Neural cell (in vitro differentiated cells): ENCODE results near the gene GBA2. TPM values are rescaled to one million over a fixed set of nuclear protein-coding genes. Genes with fewer than 3 reads are reported as not detected.

Source experiments
- H2AFZ ChIP-seq: fragments of 200-600, 300-800 bp; sonication (generic), shearing (Covaris generic); 2 replicates; pipeline ENCODE4 v1.6.0; 2014; ENCODE audit warnings: low read depth, mild to moderate bottlenecking, antibody characterized with exemption, low read length, moderate library complexity
- H3F3A ChIP-seq: fragments of 200-600 bp; shearing (Covaris generic); 2 replicates; pipeline ENCODE4 v1.6.1; 2016; ENCODE audit warnings: mild to moderate bottlenecking, moderate library complexity, mixed read lengths, antibody characterized with exemption, low read length; ENCODE audit not compliant: insufficient read depth, poor library complexity, severe bottlenecking
- H3K27ac ChIP-seq: fragments of 200-600, 300-800 bp; sonication (generic), shearing (Covaris generic); 2 replicates; pipeline ENCODE4 v1.5.1; 2014; ENCODE audit warnings: mild to moderate bottlenecking, low read length, moderate library complexity
- H3K27me3 ChIP-seq: fragments of 300-800, 200-600 bp; sonication (generic), shearing (Covaris generic); 2 replicates; pipeline ENCODE4 v1.6.0; 2014; ENCODE audit warnings: mild to moderate bottlenecking, low read depth, low read length, moderate library complexity; ENCODE audit not compliant: insufficient read depth
- H3K36me3 ChIP-seq: fragments of 300-800, 200-600 bp; sonication (generic), shearing (Covaris generic); 2 replicates; pipeline ENCODE4 v1.5.1; 2014; ENCODE audit warnings: mild to moderate bottlenecking, antibody characterized with exemption, low read length, moderate library complexity; ENCODE audit not compliant: insufficient read depth
- H3K4me2 ChIP-seq: fragments of 300-800, 200-600 bp; sonication (generic), shearing (Covaris generic); 2 replicates; pipeline ENCODE4 v1.6.0; 2014; ENCODE audit warnings: mild to moderate bottlenecking, low read length
- H3K4me3 ChIP-seq: fragments of 300-800, 200-600 bp; sonication (generic), shearing (Covaris generic); 2 replicates; pipeline ENCODE4 v1.5.1; 2014; ENCODE audit warnings: mild to moderate bottlenecking, low read length, moderate library complexity
- H3K79me2 ChIP-seq: fragments of 200-600 bp; shearing (Covaris generic); replicated peaks from 2 replicates; pipeline ENCODE4 v1.6.0; 2014; ENCODE audit warnings: mild to moderate bottlenecking, low read length, moderate library complexity; ENCODE audit not compliant: insufficient read depth
- H3K9ac ChIP-seq: fragments of 300-800, 200-600 bp; sonication (generic), shearing (Covaris generic); 2 replicates; pipeline ENCODE4 v1.6.1; 2016; ENCODE audit warnings: mild to moderate bottlenecking, low read length, mixed read lengths
- H3K9me2 ChIP-seq: fragments of 200-600 bp; shearing (Covaris generic); 2 replicates; pipeline ENCODE4 v1.6.1; 2016; ENCODE audit warnings: mild to moderate bottlenecking, low read length, mixed read lengths; ENCODE audit not compliant: insufficient read depth
- H3K9me3 ChIP-seq: fragments of 200-600, 300-800 bp; sonication (generic), shearing (Covaris generic); 2 replicates; pipeline ENCODE4 v1.6.1; 2016; ENCODE audit warnings: mild to moderate bottlenecking, mixed run types, low read length, moderate library complexity, mixed read lengths
- H4K20me1 ChIP-seq: fragments of 200-600 bp; shearing (Covaris generic); 2 replicates; pipeline ENCODE4 v1.6.1; 2016; ENCODE audit warnings: mild to moderate bottlenecking, mixed run types; ENCODE audit not compliant: insufficient read depth
- EP300 ChIP-seq: fragments of 450-650 bp; conservative IDR thresholded peaks from 2 replicates; pipeline ENCODE4 v1.6.1; 2014; ENCODE audit warnings: antibody characterized with exemption, mild to moderate bottlenecking, moderate library complexity; ENCODE audit not compliant: poor library complexity, severe bottlenecking
- EZH2 ChIP-seq: fragments of 200-600, 300-800 bp; shearing (Covaris generic), sonication (generic); IDR thresholded peaks from 2 replicates; pipeline ENCODE4 v1.6.1; 2014; ENCODE audit warnings: antibody characterized with exemption, low read length, borderline replicate concordance, mild to moderate bottlenecking; ENCODE audit not compliant: insufficient read depth, poor library complexity, severe bottlenecking
- MXI1 ChIP-seq: fragments of 450-650 bp; conservative IDR thresholded peaks from 2 replicates; pipeline ENCODE4 v1.6.1; 2014; ENCODE audit warnings: antibody characterized with exemption, mild to moderate bottlenecking; ENCODE audit not compliant: poor library complexity, severe bottlenecking
- POLR2AphosphoS5 ChIP-seq: IDR thresholded peaks from 2 replicates; pipeline ENCODE4 v1.6.1; 2012
- RAD21 ChIP-seq: fragments of 450-650 bp; conservative IDR thresholded peaks from 2 replicates; pipeline ENCODE4 v1.6.1; 2014; ENCODE audit warnings: antibody characterized with exemption, mild to moderate bottlenecking, moderate library complexity
- REST ChIP-seq: IDR thresholded peaks from 2 replicates; pipeline ENCODE4 v1.6.1; 2012; ENCODE audit warnings: borderline replicate concordance
- SMC3 ChIP-seq: fragments of 450-650 bp; conservative IDR thresholded peaks from 2 replicates; pipeline ENCODE4 v1.6.1; 2014; ENCODE audit warnings: antibody characterized with exemption, mild to moderate bottlenecking, moderate library complexity; ENCODE audit not compliant: poor library complexity
- TAF1 ChIP-seq: IDR thresholded peaks from 2 replicates; pipeline ENCODE4 v1.6.1; 2012; ENCODE audit warnings: low read depth
- polyA plus RNA-seq: library from polyadenylated mRNA; depleted of rRNA; stranded (reverse); fragments of >200 nt; gene quantifications from 2 replicates; pipeline ENCODE4 v1.2.3, GENCODE V29; 2014
- TF ChIP-seq, protein P1 (sequence below): fragments of 450-650 bp; IDR thresholded peaks from 2 replicates; pipeline ENCODE4 v1.5.1; 2014; ENCODE audit warnings: antibody characterized with exemption, mild to moderate bottlenecking, moderate library complexity; ENCODE audit not compliant: poor library complexity, severe bottlenecking

Gene GBA2
- polyA plus RNA-seq, 1 donor from 2014 or later: 113 TPM

DNA sequence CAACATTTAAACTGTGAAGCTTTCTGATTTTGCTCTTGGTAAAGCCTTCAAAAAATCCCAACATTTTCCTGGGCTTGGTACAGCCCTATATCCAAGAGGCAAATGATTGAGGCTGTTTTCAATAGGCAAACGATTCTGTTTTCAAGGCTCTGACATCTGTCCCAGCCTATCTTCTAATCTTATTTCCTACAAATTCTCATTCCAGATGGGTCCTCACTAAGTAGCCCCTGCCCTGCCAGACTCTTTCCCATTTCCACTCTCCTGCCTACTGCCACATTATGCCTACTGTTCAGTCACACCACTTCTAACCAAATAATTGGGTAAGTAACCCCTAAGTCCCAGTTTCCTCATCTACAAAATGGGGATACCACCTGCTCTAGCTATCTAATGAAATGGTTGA lies 3.5 kb downstream of the GBA2 start (continued):
- TF ChIP-seq REST (no peak), POLR2AphosphoS5 (no peak)

DNA sequence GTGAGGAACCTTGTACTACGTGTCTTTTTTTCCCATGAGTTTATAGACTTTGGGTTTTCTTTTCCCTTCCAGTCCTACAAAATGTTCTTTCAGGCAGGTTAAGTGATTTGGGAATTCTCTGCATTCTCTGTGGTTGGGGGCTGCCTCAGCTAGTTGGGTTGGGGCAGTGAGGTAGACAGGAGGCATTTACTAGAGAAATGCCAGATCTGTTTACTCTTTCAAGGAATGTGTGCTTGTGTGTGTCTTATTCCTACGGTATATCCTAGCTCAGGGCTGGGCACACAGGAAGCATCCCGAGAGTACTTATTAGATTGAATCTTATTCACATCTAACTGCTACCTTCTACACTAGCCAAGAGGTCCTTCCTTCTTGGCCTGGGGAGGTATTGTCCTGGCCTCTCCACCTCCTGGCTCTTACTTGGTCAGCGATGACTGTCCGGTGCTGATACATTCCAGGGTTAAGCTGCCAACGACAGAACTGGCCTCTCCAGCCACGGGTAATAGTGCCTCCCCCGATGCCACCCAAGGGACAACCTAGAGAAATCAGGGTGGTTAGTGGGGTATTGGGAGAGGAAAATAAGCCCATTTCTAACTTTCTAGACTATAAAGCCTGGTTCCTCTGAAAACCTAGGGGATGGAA lies 5.0 kb downstream of the GBA2 start:
- no peak overlapping the region for H3K4me3 ChIP-seq
- H3K27me3 ChIP-seq: no peaks in the 10 kb centered on the region
- no peak overlapping the region for H3K9ac ChIP-seq
- no peaks in the 10 kb centered on the region for H3F3A ChIP-seq
- TF ChIP-seq POLR2AphosphoS5 (no peak), REST (no peak), MXI1 (no peak), SMC3 (no peak), TAF1 (no peak)
- TF ChIP-seq, protein P1, sequence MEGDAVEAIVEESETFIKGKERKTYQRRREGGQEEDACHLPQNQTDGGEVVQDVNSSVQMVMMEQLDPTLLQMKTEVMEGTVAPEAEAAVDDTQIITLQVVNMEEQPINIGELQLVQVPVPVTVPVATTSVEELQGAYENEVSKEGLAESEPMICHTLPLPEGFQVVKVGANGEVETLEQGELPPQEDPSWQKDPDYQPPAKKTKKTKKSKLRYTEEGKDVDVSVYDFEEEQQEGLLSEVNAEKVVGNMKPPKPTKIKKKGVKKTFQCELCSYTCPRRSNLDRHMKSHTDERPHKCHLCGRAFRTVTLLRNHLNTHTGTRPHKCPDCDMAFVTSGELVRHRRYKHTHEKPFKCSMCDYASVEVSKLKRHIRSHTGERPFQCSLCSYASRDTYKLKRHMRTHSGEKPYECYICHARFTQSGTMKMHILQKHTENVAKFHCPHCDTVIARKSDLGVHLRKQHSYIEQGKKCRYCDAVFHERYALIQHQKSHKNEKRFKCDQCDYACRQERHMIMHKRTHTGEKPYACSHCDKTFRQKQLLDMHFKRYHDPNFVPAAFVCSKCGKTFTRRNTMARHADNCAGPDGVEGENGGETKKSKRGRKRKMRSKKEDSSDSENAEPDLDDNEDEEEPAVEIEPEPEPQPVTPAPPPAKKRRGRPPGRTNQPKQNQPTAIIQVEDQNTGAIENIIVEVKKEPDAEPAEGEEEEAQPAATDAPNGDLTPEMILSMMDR: no peak
- no peaks in the 10 kb centered on the region for H4K20me1 ChIP-seq
- H3K36me3 ChIP-seq: no peaks in the 10 kb centered on the region
- no peaks in the 10 kb centered on the region for H3K9me3 ChIP-seq
- H3K9me2 ChIP-seq: no peaks in the 10 kb centered on the region
- no peak overlapping the region for H2AFZ ChIP-seq
- H3K79me2 ChIP-seq: peaks cover 38% of the 10 kb centered on the region
- H3K27ac ChIP-seq: no peak overlapping the region
- H3K4me2 ChIP-seq: no peak overlapping the region

- Histone ChIP-seq H3K27me3 (no peaks in the 10 kb centered on the region), H3K27ac (no peak overlapping the region), H3K4me3 (no peak overlapping the region), H3K79me2 (peaks cover 33% of the 10 kb centered on the region), H4K20me1 (no peaks in the 10 kb centered on the region), H3K9ac (no peak overlapping the region), H3F3A (no peaks in the 10 kb centered on the region), H3K36me3 (no peaks in the 10 kb centered on the region), H3K9me3 (no peaks in the 10 kb centered on the region), H3K4me2 (no peak overlapping the region), H3K9me2 (no peaks in the 10 kb centered on the region), H2AFZ (no peak overlapping the region)
- TF ChIP-seq MXI1 (no peak), REST (no peak), POLR2AphosphoS5 (no peak), SMC3 (no peak), RAD21 (no peak), EP300 (no peak), TAF1 (no peak), EZH2 (no peak)
- TF ChIP-seq, protein P1: no peak
These were observed 5.6 kb downstream of the GBA2 start for GRCh38 chr9:35743452-35743851.
